Measurements from ENCODE around the gene LDLRAD1. TPM values are rescaled to one million over a fixed set of nuclear protein-coding genes. Genes with fewer than 3 reads are reported as not detected.

The LDLRAD1 gene
- polyA plus RNA-seq, 1 donor (not counting 4 experiments of a cell fraction or from before 2014, with no cell fraction given): not detected

DNA sequence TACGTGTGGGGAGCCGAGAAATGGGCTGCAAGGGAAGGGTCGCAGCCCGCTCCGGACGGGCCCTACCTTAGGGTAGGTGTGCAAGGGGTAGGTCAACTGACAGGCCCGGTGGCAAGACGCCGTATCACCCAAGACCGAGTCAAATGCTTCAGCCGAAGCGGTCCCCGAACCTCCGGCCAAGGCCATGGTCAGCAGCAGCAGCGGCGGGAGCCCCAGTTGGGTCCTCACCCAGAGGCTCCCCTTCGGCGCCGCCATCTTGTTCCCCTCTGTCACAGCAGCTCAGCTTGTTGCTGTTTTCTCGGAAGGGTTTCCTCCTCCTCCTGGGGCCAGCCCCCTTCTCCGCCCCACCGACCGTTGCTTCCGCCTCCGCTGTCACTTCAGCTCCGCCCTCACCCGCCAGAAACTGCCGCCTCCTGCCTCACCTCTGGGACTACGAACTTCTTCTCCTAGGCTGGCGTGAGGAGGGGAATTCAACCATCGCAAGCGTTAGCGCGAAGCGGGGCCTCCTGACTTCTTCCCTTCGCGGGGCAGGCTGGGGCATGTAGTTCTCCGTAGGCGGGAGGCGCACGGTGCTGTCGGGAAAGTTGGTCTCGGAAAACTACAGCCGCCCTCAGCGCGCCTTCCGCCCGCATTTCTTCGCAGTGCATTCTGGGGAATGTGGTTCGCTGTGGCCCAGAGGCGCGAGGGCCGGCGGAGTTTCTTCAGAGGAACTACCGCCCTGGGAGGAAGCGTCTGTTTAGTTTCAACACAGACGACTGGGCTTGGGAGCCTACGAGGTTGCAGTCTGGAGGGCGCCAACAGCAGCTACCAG, 35.2 kb upstream of the LDLRAD1 start, which contains the start of the genes TCEANC2 and TMEM59:
TCEANC2 (plus strand) TSS at position 675 of the 811 bp plus-strand sequence. CDS start 815 bp downstream, outside the sequence.
TMEM59 (minus strand) TSS at position 271 of the 811 bp plus-strand sequence; CDS start at position 255, 16 bp downstream.
- H3K4me3 ChIP-seq (ENCODE audit: control insufficient read depth in 2 of 3, extremely low read depth in 1 of 3, insufficient read depth in 2 of 3, low read depth in 1 of 3, low read length in 3 of 3): peak within 1 kb of the TSS; percentile 89 to 99 (median 97)
- H3K27ac ChIP-seq (ENCODE audit: control insufficient read depth, insufficient read depth, low read length): peak within 1 kb of the TSS; percentile 91
- H3K36me3 ChIP-seq (ENCODE audit: control insufficient read depth in 2 of 2, extremely low read depth in 1 of 2, insufficient read depth in 2 of 2, low read length in 2 of 2): no peaks in the 10 kb centered on the region
- H3K9me1 ChIP-seq (ENCODE audit: control insufficient read depth, extremely low read depth, insufficient read depth, low read length): no peaks in the 10 kb centered on the region
- H3K4me1 ChIP-seq (ENCODE audit: control insufficient read depth, extremely low read depth, insufficient read depth, low read length): peaks cover 12% of the 10 kb centered on the region
- no peaks in the 10 kb centered on the region for H3K9me3 ChIP-seq (ENCODE audit: control insufficient read depth, low read depth, low read length)
- peak within 1 kb of the TSS; percentile 99 for H2AFZ ChIP-seq (ENCODE audit: control insufficient read depth, low read length)
- peaks cover 39% of the 10 kb centered on the region for H3K79me2 ChIP-seq (ENCODE audit: control insufficient read depth, insufficient read depth, low read length)
- peak; percentile 89 for DNase-seq (ENCODE audit: low read depth, low spot score)
- H3K9ac ChIP-seq (ENCODE audit: control insufficient read depth, extremely low read depth, insufficient read depth, low read length): peak within 1 kb of the TSS; percentile 90
- no peaks in the 10 kb centered on the region for H4K20me1 ChIP-seq (ENCODE audit: control insufficient read depth, extremely low read depth, insufficient read depth, low read length)
- H3K4me2 ChIP-seq (ENCODE audit: control insufficient read depth, extremely low read depth, insufficient read depth, low read depth, low read length): peak within 1 kb of the TSS; percentile 99
- dilution Hi-C loops (cut with MboI; ENCODE audit: extremely low pct_ligation_motif_present, low sequenced_read_pairs): no loop called here
- TF ChIP-seq, protein P1, sequence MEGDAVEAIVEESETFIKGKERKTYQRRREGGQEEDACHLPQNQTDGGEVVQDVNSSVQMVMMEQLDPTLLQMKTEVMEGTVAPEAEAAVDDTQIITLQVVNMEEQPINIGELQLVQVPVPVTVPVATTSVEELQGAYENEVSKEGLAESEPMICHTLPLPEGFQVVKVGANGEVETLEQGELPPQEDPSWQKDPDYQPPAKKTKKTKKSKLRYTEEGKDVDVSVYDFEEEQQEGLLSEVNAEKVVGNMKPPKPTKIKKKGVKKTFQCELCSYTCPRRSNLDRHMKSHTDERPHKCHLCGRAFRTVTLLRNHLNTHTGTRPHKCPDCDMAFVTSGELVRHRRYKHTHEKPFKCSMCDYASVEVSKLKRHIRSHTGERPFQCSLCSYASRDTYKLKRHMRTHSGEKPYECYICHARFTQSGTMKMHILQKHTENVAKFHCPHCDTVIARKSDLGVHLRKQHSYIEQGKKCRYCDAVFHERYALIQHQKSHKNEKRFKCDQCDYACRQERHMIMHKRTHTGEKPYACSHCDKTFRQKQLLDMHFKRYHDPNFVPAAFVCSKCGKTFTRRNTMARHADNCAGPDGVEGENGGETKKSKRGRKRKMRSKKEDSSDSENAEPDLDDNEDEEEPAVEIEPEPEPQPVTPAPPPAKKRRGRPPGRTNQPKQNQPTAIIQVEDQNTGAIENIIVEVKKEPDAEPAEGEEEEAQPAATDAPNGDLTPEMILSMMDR (optimal IDR thresholded peaks at IDR 0.05 in 1 of 3, IDR thresholded peaks at IDR 0.05 in 1 of 3, conservative IDR thresholded peaks at IDR 0.05 in 1 of 3; ENCODE audit: extremely low read depth in 1 of 3, insufficient read depth in 2 of 3, low read length in 3 of 3): no peak
- no peak for TF ChIP-seq EZH2 (IDR thresholded peaks at IDR 0.05; ENCODE audit: low read length)
- H3K27me3 ChIP-seq (ENCODE audit: control insufficient read depth, extremely low read depth, insufficient read depth, low read length): no peaks in the 10 kb centered on the region
- peak; percentile 73 for FAIRE-seq

DNA sequence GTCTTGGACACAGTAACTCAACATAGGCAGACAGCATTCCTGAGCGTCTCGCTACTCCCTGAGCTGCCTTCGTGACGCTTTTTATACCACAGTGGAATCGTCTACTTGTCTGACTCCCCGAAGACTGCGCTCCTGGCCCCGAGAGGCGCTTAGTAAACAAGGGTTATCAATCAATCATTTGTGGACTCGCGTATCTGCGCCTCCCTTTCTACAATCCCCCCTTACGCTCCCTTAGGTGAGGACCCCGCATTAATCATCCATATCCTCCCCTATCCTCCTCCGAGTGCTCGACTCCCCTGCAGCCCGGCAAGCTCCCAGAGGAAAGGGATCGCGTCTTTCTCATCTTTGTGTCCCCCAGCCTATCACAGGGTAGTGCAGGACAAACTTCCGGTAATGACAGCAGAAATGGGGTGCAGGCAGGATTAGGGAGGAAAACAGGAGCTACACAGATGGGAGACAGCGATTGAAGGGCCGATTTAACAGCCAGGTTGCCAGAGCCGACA, 34.5 kb upstream of the LDLRAD1 start:
- no peaks in the 10 kb centered on the region for H4K20me1 ChIP-seq (ENCODE audit: control insufficient read depth, extremely low read depth, insufficient read depth, low read length)
- H3K9ac ChIP-seq (ENCODE audit: control insufficient read depth, extremely low read depth, insufficient read depth, low read length): peak overlapping the region; percentile 90
- dilution Hi-C loops (cut with MboI; ENCODE audit: extremely low pct_ligation_motif_present, low sequenced_read_pairs): no loop called here
- H3K4me3 ChIP-seq (ENCODE audit: control insufficient read depth in 2 of 3, extremely low read depth in 1 of 3, insufficient read depth in 2 of 3, low read depth in 1 of 3, low read length in 3 of 3): peak overlapping the region; percentile 89 to 99 (median 97)
- DNase-seq (ENCODE audit: low read depth, low spot score) (no peak), FAIRE-seq (peak; percentile 26)
- no peaks in the 10 kb centered on the region for H3K9me3 ChIP-seq (ENCODE audit: control insufficient read depth, low read depth, low read length)
- TF ChIP-seq EZH2 (IDR thresholded peaks at IDR 0.05; ENCODE audit: low read length): no peak
- TF ChIP-seq, protein P1 (optimal IDR thresholded peaks at IDR 0.05 in 1 of 3, IDR thresholded peaks at IDR 0.05 in 1 of 3, conservative IDR thresholded peaks at IDR 0.05 in 1 of 3; ENCODE audit: extremely low read depth in 1 of 3, insufficient read depth in 2 of 3, low read length in 3 of 3): no peak
- peak overlapping the region; percentile 99 for H3K4me2 ChIP-seq (ENCODE audit: control insufficient read depth, extremely low read depth, insufficient read depth, low read depth, low read length)
- peaks cover 46% of the 10 kb centered on the region for H3K79me2 ChIP-seq (ENCODE audit: control insufficient read depth, insufficient read depth, low read length)
- peaks cover 15% of the 10 kb centered on the region for H3K4me1 ChIP-seq (ENCODE audit: control insufficient read depth, extremely low read depth, insufficient read depth, low read length)
- H3K36me3 ChIP-seq (ENCODE audit: control insufficient read depth in 2 of 2, extremely low read depth in 1 of 2, insufficient read depth in 2 of 2, low read length in 2 of 2): no peaks in the 10 kb centered on the region
- H3K27me3 ChIP-seq (ENCODE audit: control insufficient read depth, extremely low read depth, insufficient read depth, low read length): no peaks in the 10 kb centered on the region
- H3K27ac ChIP-seq (ENCODE audit: control insufficient read depth, insufficient read depth, low read length): peak overlapping the region; percentile 91
- peak overlapping the region; percentile 99 for H2AFZ ChIP-seq (ENCODE audit: control insufficient read depth, low read length)
- H3K9me1 ChIP-seq (ENCODE audit: control insufficient read depth, extremely low read depth, insufficient read depth, low read length): no peaks in the 10 kb centered on the region

All from keratinocyte (primary cell).